Thyroid gland (tissue), 4 donors: Measurements from ENCODE around the gene SH3RF1. TPM values are rescaled to one million over a fixed set of nuclear protein-coding genes. Genes with fewer than 3 reads are reported as not detected.

Source experiments
- DNase-seq, 2 donors: peaks; one replicate each; pipeline ENCODE4 v3.0.0-alpha.2; 2019
- H3K27ac ChIP-seq, 3 donors: fragments of 200-600 bp; sonication (generic); 1 replicate in 2 of 3; 2 replicates in 1 of 3; pipeline ENCODE4 v1.5.1; 2016 to 2019; ENCODE audit warnings: mild to moderate bottlenecking in 1 of 3, moderate library complexity in 1 of 3
- H3K27me3 ChIP-seq: fragments of 200-600 bp; sonication (generic); one replicate; pipeline ENCODE4 v1.5.1; 2019
- H3K36me3 ChIP-seq, 2 donors: fragments of 200-600 bp; sonication (generic); one replicate each; pipeline ENCODE4 v1.5.1; 2016 to 2019
- H3K4me1 ChIP-seq, 2 donors: fragments of 200-600 bp; sonication (generic); one replicate each; pipeline ENCODE4 v1.5.1; 2017 to 2019
- H3K4me3 ChIP-seq, 3 donors: fragments of 200-600 bp; sonication (generic); replicated peaks in 1 of 3; 1 replicate in 2 of 3; 2 replicates in 1 of 3; pipeline ENCODE4 v1.5.1; 2016; ENCODE audit warnings: mild to moderate bottlenecking in 1 of 3
- H3K9me3 ChIP-seq: fragments of 200-600 bp; sonication (generic); one replicate; pipeline ENCODE4 v1.5.1; 2017
- POLR2A ChIP-seq, 2 donors: fragments of 450-650 bp; IDR thresholded peaks; one replicate each; pipeline ENCODE4 v1.6.1; 2017; ENCODE audit warnings: antibody characterized with exemption in 2 of 2, mild to moderate bottlenecking in 2 of 2, moderate library complexity in 1 of 2
- WGBS, 2 donors: methylation state at CpG; one replicate each; pipeline ENCODE4 v1.1.5; 2017; 5-methylcytosine and 5-hydroxymethylcytosine counted together
- intact Hi-C: fragments of 100-400 bp; cut with DNase I; formaldehyde crosslinking; loops from one replicate; pipeline ENCODE4 v1.15.1; 2023
- total RNA-seq, 4 donors: library from RNA; depleted of rRNA; stranded (reverse); fragments of >200 nt; gene quantifications; one replicate each; pipeline ENCODE4 v1.2.3, GENCODE V29; 2016
- TF ChIP-seq, protein P1 (sequence below), 6 experiments: fragments of 200-600 bp in 3 of 6; fragments of 450-650 bp in 3 of 6; sonication (generic) in 3 of 6; IDR thresholded peaks; one replicate each; pipeline ENCODE4 v1.5.1; 2016 to 2019; ENCODE audit warnings: antibody characterized with exemption in 6 of 6, mild to moderate bottlenecking in 2 of 6, inconsistent platforms in 1 of 6, moderate library complexity in 1 of 6

The SH3RF1 gene
- total RNA-seq, 4 donors from 2014 or later, result 29.0 to 41.7 (median 32.5) TPM

DNA sequence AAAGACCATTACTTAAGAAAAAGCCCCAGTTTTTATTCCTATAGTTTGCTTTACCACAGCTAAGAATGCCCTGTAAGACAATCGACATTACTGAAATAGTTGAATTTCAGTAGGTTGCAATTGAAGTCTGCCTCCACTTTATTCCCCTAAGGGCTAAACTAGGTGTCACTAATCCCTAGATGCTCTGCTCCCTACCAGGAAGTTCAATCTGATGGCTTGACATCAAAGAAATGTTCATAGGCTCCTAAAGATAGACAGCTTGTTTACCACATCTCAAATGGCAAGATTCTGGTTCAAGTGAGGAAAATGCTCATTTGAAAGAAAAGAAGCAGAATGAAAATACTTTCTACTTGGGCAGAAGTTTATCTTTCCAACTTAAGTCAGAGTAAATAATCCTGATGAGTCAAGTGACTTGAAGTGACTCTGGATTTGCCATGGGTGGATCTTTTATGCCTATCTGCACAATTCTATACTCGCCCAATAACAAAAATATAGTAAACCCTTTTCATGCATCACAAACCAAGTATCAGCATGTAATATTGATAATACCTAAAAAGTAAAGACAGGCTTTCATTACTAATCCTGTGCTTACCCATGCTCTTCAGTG, 117.2 kb downstream of the SH3RF1 start:
- Histone ChIP-seq H3K27ac (peak overlapping the region; percentile 19 to 30 (median 25)), H3K9me3 (no peaks in the 10 kb centered on the region), H3K27me3 (no peaks in the 10 kb centered on the region), H3K4me3 (no peak overlapping the region), H3K36me3 (no peaks in the 10 kb centered on the region), H3K4me1 (peaks cover 35 to 48% of the 10 kb centered on the region in 2 donors)
- intact Hi-C loops, result no loop called here
- TF ChIP-seq, protein P1, sequence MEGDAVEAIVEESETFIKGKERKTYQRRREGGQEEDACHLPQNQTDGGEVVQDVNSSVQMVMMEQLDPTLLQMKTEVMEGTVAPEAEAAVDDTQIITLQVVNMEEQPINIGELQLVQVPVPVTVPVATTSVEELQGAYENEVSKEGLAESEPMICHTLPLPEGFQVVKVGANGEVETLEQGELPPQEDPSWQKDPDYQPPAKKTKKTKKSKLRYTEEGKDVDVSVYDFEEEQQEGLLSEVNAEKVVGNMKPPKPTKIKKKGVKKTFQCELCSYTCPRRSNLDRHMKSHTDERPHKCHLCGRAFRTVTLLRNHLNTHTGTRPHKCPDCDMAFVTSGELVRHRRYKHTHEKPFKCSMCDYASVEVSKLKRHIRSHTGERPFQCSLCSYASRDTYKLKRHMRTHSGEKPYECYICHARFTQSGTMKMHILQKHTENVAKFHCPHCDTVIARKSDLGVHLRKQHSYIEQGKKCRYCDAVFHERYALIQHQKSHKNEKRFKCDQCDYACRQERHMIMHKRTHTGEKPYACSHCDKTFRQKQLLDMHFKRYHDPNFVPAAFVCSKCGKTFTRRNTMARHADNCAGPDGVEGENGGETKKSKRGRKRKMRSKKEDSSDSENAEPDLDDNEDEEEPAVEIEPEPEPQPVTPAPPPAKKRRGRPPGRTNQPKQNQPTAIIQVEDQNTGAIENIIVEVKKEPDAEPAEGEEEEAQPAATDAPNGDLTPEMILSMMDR (IDR thresholded peaks at IDR 0.05), result no peak
- no peak for TF ChIP-seq POLR2A (IDR thresholded peaks at IDR 0.05)
- no peak for DNase-seq
- 64 to 77% methylated on average over 2 of the region's 2 CpGs for WGBS, 2 donors

DNA sequence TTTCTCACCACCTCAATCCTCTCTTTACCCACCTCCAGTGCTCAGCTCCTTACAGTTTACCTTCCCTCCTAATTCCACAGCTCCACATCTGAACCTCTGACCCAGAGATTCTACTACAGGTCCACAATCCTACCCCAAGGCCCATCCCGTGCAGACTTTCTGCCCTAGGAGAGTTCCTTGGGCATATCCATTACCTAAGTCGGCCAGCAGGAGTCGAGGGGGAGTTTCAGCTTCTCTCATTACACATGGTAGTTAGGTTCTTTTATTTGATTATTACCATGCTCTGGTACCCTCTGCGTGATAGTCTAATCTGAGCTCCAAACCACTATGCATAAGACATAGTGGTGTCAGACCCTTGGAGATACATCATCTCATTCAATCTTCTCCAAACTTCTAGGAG, 117.9 kb downstream of the SH3RF1 start:
- WGBS, 2 donors, result 84 to 97% methylated on average over 4 of the region's 4 CpGs

DNA sequence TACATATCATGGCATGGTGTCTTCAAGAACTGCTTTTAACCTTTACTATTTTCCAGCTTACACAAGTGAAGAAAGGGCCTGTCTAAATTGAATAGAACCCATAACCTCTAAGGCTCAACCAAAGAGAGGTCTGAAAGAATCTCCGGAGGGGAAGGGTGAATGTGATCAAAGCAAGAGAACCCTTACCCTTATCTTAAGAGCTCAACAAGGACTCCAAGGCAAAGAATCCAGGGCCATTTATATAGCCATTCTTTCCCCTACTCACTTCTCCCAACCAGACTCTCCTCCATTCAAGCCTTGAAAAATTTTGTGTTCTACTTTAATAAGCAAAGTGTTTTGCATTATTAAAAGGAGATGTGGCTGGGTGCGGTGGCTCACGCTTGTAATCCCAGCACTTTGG, 118.7 kb downstream of the SH3RF1 start:
- Histone ChIP-seq H3K9me3 (no peaks in the 10 kb centered on the region), H3K27me3 (no peaks in the 10 kb centered on the region), H3K27ac (no peak overlapping the region), H3K4me1 (peaks cover 31 to 38% of the 10 kb centered on the region in 2 donors), H3K4me3 (no peak overlapping the region), H3K36me3 (no peaks in the 10 kb centered on the region)
- TF ChIP-seq, protein P1 (IDR thresholded peaks at IDR 0.05), result no peak
- TF ChIP-seq POLR2A (IDR thresholded peaks at IDR 0.05), result no peak
- no peak for DNase-seq
- intact Hi-C loops, result no loop called here
- 88 to 89% methylated on average over 3 of the region's 3 CpGs for WGBS, 2 donors

More for the DNA sequence above, 117.9 kb downstream of the SH3RF1 start:
- Histone ChIP-seq H3K27ac (peak overlapping the region in 2 of 3 donors; percentile 20 to 25), H3K4me3 (no peak overlapping the region), H3K4me1 (peaks cover 35 to 44% of the 10 kb centered on the region in 2 donors), H3K9me3 (no peaks in the 10 kb centered on the region), H3K27me3 (no peaks in the 10 kb centered on the region), H3K36me3 (no peaks in the 10 kb centered on the region)
- TF ChIP-seq, protein P1 (IDR thresholded peaks at IDR 0.05), result no peak
- TF ChIP-seq POLR2A (IDR thresholded peaks at IDR 0.05), result no peak
- DNase-seq, result no peak
- intact Hi-C loops, result no loop called here

DNA sequence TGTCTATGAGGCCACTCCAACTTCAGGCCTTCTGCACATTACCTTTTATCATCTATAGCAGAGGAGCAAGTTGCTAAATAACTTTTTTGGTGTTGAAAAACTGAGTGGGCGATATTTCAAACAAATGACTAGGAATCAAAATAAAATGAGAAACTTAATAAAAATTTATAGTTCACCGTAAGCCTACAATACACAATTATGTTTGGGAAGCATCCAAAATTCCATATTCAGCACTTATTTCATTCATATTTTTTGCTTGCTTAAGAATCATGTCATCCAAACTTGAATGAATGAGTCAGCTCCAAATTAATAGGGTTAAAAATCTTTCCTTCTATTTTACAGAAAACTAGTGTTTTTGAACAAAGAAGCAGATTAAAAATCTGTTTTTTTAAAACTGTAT, 119.1 kb downstream of the SH3RF1 start:
- H3K27ac ChIP-seq, result no peak overlapping the region
- WGBS, 2 donors, result 90 to 94% methylated on average over 2 of the region's 2 CpGs
- intact Hi-C loops, result no loop called here

DNA sequence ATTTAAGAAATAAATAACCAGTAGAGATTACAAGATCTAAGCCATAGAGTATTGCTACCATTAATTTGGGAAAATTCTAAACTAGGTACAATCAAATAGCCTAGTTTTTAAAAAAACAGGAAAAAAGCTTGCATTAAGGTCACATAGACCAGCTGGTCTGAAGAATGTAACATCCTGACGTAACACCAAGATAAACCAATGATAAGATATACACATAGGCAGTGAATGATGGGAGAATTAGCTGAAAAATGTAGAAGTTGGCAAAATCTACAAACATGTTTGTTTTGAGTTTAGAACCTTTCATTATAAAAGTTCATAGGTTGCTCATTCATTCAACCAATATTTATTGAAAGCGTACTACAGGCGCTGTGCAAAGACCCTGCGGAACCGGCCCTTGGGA, 120.0 kb downstream of the SH3RF1 start:
- Histone ChIP-seq H3K4me3 (no peak overlapping the region), H3K4me1 (peaks cover 28 to 31% of the 10 kb centered on the region in 2 donors), H3K9me3 (no peaks in the 10 kb centered on the region), H3K36me3 (no peaks in the 10 kb centered on the region), H3K27me3 (no peaks in the 10 kb centered on the region), H3K27ac (no peak overlapping the region)
- WGBS, 2 donors, result 96% methylated on average over 5 of the region's 5 CpGs
- TF ChIP-seq, protein P1 (IDR thresholded peaks at IDR 0.05), result no peak
- TF ChIP-seq POLR2A (IDR thresholded peaks at IDR 0.05), result no peak
- intact Hi-C loops, result no loop called here
- DNase-seq, result no peak

More for the DNA sequence above, 119.1 kb downstream of the SH3RF1 start:
- TF ChIP-seq, protein P1 (IDR thresholded peaks at IDR 0.05), result no peak
- no peak for TF ChIP-seq POLR2A (IDR thresholded peaks at IDR 0.05)
- no peaks in the 10 kb centered on the region for H3K36me3 ChIP-seq
- H3K4me1 ChIP-seq, result peaks cover 28 to 34% of the 10 kb centered on the region in 2 donors
- no peaks in the 10 kb centered on the region for H3K9me3 ChIP-seq
- H3K4me3 ChIP-seq, result no peak overlapping the region
- DNase-seq, result no peak
- no peaks in the 10 kb centered on the region for H3K27me3 ChIP-seq
